ENCODE results near the gene SMAD7.

GRCh38 chr18:48943333-48943732 is 7.4 kb downstream of the SMAD7 start:
- TF ChIP-seq TAF1 (IDR thresholded peaks at IDR 0.05; ENCODE audit: borderline replicate concordance, insufficient read depth, low read length) (no peak), POLR2AphosphoS5 (IDR thresholded peaks at IDR 0.05; ENCODE audit: low read depth, low read length) (no peak), FOXP2 (optimal IDR thresholded peaks at IDR 0.05; ENCODE audit: borderline replicate concordance, extremely low read depth, extremely low read length, insufficient read depth) (no peak), REST (IDR thresholded peaks at IDR 0.05; ENCODE audit: insufficient read depth in 1 of 2, low read depth in 2 of 2, low read length in 2 of 2) (no peak)
